SK-N-DZ (cell line): ENCODE data around the gene PIP5K1B.

Experiments
- DNase-seq: peaks from one replicate; pipeline ENCODE4 v3.0.0-alpha.2; 2015; ENCODE audit warnings: low spot score

Gene PIP5K1B

GRCh38 chr9:68808338-68808890, 103.4 kb downstream of the PIP5K1B start:
- no peak for DNase-seq

GRCh38 chr9:68817079-68817875, 112.2 kb downstream of the PIP5K1B start:
- DNase-seq: no peak

DNA sequence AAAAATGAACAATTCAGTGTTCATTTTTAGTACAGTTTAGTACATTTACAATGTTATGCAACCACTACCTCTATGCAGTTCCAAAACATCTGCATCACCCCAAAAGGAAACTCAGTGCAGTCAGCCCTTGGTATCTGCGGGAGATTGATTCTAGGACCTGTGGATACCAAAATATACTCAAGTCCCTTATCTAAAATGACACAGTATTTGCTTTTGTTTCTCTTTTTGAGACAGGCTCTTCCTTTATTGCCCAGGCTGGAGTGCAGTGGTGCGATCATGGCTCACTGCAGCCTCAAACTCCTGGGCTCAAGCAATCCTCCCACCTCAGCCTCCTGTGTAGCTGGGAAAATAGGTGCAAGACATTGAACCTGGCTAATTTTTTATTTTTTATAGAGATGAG, 114.0 kb downstream of the PIP5K1B start:
- DNase-seq: no peak

GRCh38 chr9:68821911-68822310, 116.9 kb downstream of the PIP5K1B start:
- no peak for DNase-seq

DNA sequence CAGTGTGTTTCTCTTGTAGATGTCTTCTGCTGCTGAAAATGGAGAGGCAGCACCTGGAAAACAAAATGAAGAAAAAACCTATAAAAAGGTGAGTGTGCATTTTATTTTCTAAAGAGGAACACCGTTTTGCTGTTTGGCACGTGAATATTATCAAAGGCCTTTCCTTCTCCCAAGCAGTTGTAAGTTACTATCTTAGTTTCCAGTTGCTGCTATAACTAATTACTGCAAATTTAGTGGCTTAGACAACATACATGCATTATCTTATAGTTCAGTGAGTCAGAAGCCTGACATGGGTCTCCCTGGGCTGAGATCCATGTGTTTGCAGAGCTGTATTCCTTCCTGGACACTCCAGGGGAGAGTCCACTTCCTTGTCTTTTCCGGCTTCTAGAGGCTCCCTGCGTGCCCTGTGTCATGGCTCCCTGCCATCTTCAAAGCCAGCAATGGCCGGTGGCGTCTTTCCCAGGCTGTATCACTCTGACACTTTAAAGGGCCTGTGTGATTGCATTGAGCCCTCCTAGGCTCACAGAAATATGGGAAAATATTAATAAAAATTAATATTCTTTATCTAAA, 117.6 kb downstream of the PIP5K1B start:
- no peak for DNase-seq

DNA sequence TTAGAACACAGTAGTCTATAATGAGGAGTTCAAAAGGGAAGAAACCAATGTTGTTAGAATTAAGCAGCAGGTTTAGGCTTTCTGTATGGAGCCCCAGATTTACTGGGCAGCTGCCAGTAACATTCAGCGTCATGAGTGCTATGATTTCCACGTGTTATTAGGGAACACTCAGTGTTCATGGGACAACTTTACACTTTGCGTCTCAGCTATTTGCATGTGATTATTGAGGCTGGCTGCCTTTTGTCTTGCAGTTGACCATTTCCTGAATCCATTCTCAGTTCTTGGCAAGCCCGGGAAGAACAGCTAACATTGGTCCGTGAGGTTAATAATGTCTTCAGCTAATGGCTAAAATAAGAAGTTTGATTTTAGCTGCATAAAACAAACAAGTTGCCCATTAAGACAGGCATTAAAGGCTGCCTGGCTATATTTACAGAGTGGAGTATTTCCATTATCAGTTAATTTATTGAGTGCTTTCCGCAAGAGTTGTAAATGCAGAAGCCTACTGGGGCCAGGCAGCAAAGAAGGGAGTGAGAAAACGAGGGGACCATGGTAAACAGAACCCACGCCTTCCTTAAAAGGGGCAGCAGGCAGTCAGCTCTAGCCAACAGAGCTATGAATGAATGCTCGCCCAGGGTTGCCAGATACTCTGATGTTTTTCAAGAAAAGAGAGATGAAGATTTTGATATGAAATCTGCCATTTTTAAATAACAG, 120.9 kb downstream of the PIP5K1B start:
- DNase-seq: no peak

- DNase-seq: no peak
Measured at GRCh38 chr9:68827837-68828744, 123.1 kb downstream of the PIP5K1B start.

- DNase-seq: no peak
Measured at GRCh38 chr9:68832101-68832500, 127.1 kb downstream of the PIP5K1B start.

DNA sequence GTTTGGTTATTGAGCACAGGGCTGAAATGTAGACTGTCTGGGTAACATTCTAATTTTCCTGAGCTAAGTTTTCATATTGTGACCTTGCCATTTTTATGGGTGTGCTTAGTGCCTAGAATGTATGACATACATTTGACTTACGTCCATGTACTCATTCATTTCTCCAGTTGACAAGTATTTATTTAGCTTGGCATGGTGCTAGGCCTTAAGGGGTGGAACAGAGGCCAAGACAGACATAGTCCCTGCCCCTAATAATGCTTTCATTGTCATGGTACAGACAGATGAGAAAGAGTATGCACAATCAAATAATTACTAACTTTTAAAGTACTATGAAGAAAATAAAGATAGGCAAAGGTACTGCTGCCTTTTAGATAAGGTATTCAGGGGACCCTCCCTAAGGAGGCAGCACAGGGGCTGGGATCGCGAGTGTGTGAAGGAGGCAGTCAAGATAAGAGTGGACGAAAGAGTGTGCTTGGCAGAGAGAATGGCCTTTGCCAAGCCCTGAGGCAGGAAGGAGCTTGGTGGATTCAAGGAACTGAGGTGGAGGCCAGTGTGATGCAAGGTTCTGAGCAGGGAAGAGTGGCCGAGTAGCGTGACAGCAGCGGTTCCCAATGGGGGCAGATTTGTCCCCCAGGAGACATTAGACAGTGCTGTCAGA, 128.0 kb downstream of the PIP5K1B start:
- DNase-seq: no peak

- no peak for DNase-seq
Measured at GRCh38 chr9:68834931-68835520, 130.0 kb downstream of the PIP5K1B start.

DNA sequence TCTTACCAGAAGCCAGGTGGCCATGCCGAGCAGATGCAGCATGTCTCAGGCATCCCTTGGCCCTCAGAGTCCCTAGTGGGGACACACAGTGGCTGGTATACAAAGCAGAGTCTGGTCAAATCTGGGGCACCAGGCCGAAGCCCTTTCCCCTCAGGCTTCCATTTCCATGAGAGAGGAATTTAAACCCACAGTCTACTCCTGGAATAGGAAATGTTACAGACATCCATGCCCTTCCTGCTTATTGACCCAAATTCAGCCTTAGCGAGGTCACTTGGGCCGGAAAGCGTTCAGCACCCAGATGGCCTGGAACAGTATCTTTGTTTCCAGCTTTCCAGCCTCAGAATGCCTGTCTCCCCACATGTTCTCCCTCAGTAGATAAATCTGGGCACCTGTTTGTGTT, 131.7 kb downstream of the PIP5K1B start:
- DNase-seq: no peak

GRCh38 chr9:68838245-68838644, 133.2 kb downstream of the PIP5K1B start:
- no peak for DNase-seq

DNA sequence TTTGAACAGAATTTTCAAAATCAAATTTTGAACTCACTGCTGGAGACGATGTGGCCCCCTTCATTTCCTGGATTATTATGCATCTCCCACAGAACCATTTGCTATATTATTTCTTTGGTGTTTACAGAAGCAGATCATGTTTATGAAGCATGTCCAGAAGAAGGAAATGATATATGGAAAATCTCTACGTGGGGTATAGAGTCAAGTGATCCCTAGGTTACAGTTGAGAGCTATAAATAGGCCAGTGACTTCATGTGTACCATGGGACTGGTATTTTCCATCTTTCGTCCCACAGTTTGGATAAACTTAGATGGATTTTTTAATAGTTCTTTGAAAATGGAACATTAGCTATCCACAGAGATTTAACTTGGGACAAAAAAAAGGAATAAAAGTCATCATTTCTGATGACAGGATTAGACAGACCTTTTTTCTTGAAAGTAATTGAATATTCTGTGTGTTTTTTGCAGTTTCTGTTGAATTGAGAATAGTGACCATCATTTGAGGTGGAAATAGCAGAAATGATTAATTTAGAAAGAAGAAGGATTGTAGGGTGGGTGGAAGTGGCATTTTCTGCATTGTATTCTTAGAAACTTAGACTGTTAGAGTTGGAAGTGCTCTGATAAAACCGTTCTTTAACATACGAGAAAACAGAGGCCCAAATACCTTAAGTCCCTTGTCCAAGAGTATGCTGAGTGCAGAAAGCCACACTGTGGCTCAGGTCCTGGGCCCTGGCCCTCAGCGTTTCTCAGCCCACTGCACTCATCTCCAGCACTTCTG, 136.4 kb downstream of the PIP5K1B start:
- no peak for DNase-seq

DNA sequence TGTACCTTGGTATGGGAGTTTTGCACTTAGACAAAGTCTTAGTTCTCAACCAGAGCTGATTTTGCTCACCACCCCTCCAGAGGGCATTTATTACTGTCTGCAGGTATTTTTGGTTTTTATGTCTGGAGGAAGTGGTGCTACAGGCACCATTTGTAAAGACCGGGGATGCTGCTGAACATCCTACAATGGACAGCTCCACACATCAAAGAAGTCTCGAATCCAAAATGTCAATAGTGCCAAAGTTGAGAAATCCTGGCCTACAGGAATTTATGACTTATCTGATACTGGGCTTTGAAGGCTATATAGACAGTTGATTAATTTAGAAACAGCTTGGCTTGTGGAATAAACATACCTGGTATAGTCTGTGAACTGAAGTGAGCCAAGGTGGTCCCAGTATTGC, 137.5 kb downstream of the PIP5K1B start:
- DNase-seq: no peak

DNA sequence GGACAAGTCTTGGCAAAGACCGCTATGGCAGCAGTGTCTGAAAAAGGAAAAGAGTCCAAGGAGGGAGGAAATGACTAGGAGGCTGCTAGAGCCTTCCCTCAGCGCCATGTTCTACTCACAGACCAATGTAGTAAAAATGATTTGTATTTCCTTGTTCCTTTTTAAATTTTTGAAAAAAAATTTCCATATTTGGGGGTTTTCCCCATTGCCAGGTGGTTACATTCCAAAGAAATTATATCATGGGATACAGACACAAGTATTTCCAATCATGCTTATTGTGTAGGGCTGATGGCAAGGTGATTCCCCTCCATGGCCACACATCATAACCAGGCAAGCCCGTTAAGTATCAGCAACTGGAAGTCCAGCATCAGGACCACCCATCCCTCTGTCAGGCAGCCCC, 138.2 kb downstream of the PIP5K1B start:
- DNase-seq: no peak

DNA sequence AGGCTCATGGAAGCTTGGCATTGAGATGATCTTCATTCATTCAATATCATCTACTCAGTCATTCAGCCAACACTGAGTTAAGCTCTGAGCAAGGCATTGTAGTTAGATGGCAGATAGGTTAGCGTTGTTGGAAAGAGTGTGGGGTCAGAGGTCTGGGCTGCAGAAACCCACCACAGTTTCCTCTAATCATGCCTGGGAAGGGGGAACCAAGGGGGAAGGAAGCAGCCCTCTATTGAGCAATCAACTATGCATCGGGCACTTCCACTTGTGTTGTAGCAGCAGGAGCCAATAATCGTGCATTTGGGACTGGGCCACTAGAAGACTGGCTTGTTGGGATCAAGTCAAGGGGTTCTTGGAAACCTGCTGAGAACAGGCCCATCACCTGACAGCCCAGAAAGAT, 139.1 kb downstream of the PIP5K1B start:
- DNase-seq: no peak

- DNase-seq: no peak
Measured at GRCh38 chr9:68844631-68845612, 139.9 kb downstream of the PIP5K1B start.

- no peak for DNase-seq
Measured at GRCh38 chr9:68847765-68848164, 142.7 kb downstream of the PIP5K1B start.
